Measurements from ENCODE around the gene RRP8.

DNA sequence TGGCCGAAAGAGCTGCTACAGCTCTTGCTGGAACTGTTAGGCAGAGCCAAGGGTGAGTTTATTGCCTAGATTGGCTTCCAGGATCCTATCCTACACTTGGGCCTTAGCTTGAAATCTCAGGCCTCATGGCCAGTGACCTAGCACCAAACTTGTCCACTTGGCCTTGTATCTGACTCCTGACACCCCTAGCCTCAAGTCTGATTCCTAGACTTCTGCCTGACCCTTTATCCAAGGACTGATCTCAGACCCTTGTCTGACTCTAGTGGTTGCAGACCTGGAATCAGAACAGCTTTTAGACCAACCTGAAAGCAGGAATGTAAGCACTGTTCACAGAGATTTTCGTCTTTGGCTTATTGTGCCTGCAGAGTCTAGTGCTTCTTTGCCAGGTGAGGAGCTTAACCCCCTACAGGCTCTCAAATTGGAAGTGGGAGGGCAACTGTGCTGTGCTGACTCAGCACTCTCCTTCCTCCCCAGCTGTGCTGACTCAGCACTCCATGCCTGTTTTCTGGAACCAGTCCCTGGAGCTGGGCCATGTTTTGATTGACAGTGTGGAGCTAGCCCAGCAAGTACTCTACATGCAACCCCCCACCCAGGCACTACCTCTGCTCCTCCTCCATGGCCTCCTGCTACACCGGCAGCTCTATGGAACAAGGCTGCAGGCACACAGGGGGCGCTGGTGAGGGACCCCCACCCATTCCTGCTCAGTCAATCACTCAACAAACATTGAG, 35.1 kb downstream of the RRP8 start:
- TF ChIP-seq EP300 (IDR thresholded peaks at IDR 0.05) = no peak
- TF ChIP-seq, protein P1, sequence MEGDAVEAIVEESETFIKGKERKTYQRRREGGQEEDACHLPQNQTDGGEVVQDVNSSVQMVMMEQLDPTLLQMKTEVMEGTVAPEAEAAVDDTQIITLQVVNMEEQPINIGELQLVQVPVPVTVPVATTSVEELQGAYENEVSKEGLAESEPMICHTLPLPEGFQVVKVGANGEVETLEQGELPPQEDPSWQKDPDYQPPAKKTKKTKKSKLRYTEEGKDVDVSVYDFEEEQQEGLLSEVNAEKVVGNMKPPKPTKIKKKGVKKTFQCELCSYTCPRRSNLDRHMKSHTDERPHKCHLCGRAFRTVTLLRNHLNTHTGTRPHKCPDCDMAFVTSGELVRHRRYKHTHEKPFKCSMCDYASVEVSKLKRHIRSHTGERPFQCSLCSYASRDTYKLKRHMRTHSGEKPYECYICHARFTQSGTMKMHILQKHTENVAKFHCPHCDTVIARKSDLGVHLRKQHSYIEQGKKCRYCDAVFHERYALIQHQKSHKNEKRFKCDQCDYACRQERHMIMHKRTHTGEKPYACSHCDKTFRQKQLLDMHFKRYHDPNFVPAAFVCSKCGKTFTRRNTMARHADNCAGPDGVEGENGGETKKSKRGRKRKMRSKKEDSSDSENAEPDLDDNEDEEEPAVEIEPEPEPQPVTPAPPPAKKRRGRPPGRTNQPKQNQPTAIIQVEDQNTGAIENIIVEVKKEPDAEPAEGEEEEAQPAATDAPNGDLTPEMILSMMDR (IDR thresholded peaks at IDR 0.05) = no peak
- no peak for TF ChIP-seq POLR2AphosphoS5 (IDR thresholded peaks at IDR 0.05)
- TF ChIP-seq POLR2A (IDR thresholded peaks at IDR 0.05) = no peak
